HG02970 (cell line): Measurements from ENCODE around the gene CYSRT1.
A peak's percentile ranks its signal among the peaks of the same experiment; 100 is the strongest.

ENCODE experiments used
- ATAC-seq: cut with Tn5 transposase; IDR thresholded peaks from one replicate; pipeline ENCODE4 v1.9.1; 2021; ENCODE audit warnings: mild to moderate bottlenecking, moderate library complexity, moderate number of reproducible peaks; ENCODE audit not compliant: unreplicated experiment, low FRiP score

The CYSRT1 gene

DNA sequence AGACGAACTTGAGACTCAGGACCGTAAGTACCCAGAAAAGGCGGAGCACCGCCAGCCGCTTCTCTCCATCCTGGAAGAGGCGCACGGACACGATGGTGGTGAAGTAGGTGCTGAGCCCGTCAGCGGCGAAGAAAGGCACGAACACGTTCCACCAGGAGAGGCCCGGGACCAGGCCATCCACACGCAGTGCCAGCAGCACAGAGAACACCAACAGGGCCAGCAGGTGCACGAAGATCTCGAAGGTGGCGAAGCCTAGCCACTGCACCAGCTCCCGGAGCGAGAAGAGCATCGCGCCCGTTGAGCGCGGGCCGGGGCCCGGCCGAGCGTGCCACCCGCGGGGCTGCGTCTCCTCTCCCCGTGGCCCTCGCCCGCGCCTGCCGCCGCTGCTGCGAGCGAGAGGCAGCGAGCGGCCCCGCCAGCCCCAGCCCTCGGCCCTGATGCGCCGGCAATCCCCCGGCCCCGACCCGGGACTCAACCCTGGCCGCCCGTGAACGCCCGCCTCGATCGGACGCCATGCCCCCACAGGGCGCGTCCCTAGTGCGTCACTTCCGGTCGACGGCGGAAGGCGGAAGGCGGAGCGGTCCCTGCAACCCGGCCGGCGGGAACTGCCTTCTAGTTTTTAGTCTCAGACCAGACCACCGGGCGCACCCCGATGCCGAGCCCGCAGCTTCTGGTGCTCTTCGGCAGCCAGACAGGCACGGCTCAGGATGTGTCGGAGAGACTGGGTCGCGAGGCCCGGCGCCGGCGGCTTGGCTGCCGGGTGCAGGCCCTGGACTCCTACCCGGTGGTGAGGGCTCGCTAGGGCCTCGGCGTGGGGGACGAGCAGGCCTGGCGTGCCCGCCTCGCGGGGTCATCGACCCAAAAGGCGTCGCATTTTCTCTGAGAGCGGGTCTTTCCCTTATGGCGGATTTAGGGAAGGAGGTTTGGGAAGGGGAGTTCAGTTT is 19.6 kb upstream of the CYSRT1 start, which contains the start of the genes NDOR1 and TMEM203:
Gene NDOR1, plus strand, starts transcription at position 575 of the 944 bp plus-strand sequence. Its CDS starts 78 bp downstream, at position 653.
Gene TMEM203, minus strand, starts transcription at position 523 of the 944 bp plus-strand sequence. Its CDS starts 234 bp downstream, at position 289.
- peak; percentile 49 for ATAC-seq

DNA sequence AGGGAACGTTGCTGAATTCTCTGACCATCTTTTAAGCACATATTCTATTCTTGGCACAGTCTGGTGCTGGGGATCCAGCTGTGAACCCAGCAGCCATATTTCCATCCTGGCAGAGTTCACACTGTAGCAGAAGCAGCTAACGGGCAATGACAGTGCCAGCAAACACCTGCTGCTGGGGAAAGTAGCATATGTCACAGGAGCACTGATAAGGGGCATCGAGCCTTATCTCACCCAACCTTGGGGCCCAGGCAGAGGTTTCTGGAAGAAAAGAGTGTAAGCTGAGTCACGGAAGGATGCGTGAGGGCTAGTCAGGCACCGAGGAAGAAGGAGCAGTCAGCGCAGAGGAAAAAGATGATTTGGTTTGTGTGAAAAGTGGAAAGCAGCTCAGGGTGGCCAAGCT is 18.4 kb upstream of the CYSRT1 start:
- ATAC-seq, result no peak

DNA sequence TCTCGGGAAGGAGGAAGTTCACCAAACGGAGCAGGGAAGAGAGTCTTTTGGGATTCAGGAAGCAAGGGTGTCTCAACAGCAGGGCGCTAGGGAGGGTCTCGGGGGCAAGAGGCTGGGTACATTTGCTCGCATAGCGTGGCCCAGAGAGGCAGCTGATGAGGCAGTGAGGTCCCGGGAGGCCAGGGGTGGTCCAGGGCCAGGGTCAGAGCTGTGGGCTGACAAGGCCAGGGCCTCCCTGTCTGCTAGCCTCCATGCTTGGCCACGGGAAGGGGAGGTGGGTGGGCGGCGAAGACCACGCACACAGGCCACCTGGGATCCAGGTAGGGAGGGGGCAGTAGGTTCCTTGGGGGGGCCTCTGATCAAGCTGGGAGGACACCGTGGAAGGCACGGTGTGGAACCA is 13.4 kb upstream of the CYSRT1 start:
- ATAC-seq, result no peak

DNA sequence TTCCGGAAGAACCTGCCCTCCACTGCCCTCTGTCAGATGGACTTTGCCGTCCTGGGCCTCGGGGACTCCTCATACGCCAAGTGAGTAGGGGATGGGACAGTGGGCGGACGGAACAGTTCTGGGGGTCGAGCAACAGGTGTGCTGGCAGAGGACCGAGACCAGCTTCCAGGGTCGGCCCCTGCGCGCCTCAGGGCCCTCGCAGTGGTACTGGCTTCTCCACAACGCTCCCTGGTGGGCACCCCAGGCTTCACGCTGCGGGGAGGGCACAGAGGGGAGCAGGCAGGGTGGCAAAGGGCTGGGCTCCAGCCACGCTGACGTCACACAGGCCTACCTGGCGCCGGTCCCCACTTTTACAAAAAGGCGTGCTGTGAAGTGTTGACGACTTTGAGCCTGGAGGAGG is 12.5 kb upstream of the CYSRT1 start:
- ATAC-seq, result no peak

DNA sequence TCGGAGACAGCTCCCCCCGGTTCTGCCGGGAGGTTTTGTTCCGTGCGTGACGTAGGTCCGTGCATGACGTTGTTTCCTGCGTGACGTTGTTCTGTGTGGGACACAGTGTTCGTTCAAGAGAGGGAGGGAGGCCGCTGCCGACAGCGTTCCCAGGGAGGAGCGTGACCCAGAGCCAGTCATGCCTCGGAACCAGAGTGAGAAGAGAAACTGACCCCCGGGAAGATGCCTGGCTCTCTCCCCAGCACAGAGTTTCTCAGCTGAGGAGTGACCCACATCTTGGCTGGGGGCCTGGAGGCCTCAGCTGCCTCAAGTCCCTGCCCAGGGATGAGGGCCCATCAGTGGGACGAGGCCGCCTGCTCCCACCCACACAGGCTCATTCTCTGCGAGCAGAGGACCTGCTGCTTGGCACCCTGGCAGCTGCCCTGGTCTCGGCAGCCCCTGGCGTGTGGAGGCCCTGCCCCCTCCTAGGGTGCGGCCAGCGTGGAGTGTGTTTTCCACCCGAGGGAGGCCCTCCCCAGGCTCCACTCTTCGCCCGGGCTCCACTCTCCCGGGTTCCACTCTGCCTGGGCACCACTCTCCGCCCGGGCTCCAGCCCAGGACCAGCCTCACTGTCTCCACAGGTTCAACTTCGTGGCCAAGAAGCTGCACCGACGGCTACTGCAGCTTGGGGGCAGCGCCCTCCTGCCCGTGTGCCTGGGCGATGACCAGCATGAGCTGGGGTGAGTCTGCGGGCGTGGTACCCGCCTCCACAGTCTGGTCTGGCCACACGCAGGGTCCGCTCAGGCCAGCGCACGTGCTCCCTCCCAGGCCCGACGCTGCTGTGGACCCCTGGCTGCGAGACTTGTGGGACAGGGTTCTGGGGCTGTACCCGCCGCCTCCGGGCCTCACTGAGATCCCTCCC is 11.6 kb upstream of the CYSRT1 start:
- no peak for ATAC-seq

DNA sequence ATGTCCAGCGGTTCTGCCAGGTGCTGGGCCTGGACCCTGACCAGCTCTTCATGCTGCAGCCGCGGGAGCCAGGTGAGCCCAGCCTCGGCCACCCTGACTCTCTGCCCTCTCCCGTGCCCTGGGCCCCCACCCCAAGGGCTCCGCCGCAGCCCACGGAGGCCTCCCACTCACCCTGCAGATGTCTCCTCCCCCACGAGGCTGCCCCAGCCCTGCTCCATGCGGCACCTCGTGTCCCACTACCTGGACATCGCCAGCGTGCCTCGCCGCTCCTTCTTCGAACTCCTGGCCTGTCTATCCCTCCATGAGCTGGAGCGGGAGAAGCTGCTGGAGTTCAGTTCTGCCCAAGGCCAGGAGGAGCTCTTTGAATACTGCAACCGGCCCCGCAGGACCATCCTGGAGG is 10.4 kb upstream of the CYSRT1 start:
- ATAC-seq, result no peak

DNA sequence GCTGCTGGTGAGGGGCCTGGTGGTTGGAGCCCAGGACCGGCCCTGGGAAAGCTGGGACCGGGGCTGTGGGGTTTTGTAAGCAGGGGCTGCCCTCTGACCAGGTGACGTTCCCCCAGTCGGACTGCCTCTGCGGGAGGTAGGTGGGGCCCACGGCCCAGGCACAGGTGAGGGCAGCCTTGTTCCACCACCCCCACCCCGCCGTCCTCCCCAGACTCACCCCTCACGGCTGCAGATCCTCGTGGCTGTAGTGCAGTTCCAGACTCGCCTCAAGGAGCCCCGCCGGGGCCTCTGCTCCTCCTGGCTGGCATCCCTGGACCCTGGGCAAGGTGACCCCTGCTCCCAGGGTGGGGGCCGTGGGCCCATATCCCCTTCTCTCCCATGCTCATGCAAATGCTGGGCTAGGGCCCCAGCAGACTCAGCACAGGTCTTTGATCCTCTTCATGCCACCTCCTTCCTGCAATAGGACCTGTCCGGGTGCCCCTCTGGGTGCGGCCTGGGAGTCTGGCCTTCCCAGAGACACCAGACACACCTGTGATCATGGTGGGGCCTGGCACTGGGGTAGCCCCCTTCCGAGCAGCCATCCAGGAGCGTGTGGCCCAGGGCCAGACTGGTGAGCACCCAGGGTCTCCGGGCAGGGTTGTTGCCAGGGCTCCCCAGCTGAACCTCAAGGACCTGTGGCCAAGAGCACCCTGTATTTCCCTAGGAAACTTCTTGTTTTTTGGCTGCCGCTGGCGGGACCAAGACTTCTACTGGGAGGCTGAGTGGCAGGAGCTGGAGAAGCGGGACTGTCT is 9.6 kb upstream of the CYSRT1 start:
- no peak for ATAC-seq

DNA sequence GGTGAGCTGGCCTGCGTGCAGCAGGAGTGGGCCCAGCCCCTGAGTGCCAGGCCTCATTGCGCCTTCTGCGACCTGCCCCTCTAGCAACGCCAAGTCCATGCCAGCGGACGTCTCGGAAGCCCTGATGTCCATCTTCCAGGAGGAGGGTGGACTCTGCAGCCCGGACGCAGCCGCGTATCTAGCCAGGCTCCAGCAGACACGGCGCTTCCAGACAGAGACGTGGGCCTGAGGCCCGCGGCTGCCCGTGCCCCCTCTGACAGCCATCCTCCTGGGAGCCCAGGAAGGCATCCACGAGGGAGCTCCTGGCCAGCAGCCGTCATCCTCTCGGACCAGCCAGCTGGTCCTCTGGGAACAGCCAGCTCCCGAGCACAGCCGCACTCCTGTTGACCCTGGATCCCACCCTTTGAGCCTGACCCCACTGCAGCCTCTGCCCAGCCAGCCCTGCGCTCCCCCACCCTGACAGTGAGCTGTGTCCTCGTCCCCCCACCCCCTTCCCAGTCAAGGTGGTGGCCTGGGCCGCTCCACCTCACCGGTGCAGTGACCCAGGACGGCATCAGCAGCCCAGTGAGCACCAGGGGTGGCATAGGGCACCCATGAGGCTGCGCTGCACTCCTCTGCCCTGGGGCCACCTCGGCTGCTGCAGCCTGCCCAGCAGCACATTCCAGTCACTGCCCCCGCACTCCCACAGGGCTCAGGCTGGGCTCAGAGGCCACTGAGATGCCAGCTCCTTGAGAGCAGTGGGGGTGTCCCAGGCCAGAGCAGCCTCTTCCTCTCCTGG is 8.6 kb upstream of the CYSRT1 start:
- no peak for ATAC-seq

DNA sequence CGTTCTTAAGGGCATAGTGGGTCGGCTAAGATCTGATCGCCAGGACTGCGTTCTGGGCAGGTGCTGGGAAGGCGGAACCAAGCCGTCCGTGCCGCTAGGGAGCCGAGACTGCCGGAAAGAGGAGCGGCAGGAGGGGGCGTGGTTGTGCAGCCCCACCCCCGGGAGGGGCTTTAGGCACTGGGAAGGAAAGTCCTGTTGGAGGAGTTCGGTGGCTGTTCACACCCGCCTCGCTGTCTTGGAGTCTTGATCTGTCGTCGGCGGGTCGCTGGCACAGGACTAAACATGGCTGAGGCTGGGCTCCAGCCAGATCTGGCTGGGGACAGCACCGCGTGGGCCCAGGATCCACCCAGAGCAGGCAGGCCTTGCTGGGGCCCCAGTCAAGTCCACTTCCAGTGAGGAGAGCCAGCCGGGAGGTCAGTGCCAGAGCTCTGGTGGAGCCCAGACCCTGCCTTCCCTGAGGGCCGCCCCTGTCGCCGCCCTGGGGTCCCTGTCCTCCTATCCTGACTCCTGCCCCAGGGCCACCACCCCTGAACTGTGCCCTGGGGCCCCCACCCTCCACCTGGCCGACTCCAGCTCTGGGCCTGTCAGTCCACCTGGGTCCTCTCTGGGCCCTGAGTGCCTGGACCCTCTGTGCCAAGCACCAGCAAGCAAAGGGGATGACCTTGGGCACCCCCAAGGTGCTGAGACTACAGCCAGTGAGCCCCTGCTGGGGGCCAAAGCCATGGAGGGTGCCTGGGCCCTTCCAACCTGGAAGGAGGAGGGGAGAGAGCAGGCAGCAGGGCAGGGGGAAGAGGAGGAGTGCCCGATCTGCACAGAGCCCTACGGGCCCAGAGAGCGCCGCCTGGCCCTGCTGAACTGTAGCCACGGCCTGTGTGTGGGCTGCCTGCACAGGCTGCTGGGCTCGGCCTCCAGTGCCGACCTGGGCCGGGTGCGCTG is 7.4 kb upstream of the CYSRT1 start:
- ATAC-seq, result no peak

DNA sequence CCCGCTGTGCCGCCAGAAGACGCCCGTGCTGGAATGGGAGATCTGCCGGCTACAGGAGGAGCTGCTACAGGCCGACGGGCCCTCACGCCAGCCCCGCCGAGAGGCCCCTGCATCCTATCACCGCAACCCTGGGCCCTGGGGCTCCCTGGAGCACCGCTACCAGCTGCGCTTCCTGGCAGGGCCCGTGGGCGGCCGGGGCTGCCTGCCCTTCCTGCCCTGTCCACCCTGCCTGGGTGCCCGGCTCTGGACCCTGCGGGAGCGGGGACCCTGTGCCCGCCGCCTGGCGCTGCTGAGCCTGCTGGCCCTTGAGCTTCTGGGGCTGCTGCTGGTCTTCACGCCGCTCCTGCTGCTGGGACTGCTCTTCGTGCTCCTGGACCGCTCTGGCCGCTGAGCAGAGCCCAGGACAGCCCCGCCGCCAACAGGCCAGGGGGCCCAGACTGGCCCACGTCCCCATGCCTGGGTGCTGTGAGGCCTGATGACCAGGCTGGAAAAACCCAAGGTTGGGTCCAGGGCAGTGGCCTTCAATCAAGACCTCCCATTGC is 6.7 kb upstream of the CYSRT1 start:
- no peak for ATAC-seq

DNA sequence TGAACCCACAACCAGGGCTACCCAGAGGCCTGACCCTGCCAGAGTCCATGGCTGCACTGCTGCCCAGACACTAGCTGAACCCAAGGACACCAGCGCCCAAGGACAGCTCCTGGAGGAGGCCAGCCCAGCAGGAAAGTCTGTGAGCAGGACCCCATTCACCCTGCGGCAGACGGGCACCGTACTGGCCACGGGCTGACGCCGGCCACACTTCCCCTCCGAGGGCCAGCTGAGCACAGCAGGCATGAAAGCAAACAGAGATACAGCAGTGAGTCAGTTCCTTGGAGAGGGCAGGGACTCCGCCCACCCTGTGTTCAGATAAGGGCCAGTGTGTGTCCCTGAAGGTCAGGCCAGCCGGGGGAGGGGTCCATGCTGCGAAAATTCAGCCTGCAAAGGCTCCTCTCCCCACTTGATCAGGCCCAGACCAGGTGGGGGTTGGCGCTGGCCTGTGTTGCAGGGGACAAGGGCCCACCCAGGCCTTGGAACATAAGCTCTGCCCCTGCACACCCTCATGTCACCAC is 6.2 kb upstream of the CYSRT1 start:
- ATAC-seq, result no peak

DNA sequence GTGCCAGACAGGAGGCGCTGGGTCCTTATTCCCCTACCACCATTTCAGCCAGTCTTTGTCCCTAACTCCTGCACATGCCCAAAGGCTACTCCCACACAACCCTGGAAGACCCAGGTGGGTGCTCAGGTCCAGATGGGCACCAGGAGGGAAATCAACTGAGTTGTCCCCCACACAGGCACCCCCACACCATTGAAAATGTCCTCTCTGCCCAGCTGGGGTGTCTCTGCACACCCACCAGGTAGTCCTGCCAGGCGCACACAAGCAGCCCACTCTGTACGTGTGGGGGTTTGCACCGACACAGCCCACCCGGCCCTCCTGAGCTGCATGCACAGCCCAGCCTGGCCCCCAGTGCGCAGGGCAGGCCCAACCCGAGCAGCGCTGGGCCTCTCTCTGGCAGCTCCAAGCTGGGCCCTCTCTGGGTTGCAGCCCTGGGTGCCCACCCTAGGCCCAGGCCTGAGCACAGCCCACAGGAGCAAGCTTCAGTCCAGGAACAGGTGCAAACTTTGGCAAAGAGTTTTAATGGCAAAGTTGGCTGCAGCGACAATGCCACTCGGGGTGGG is 5.1 kb upstream of the CYSRT1 start:
- no peak for ATAC-seq

DNA sequence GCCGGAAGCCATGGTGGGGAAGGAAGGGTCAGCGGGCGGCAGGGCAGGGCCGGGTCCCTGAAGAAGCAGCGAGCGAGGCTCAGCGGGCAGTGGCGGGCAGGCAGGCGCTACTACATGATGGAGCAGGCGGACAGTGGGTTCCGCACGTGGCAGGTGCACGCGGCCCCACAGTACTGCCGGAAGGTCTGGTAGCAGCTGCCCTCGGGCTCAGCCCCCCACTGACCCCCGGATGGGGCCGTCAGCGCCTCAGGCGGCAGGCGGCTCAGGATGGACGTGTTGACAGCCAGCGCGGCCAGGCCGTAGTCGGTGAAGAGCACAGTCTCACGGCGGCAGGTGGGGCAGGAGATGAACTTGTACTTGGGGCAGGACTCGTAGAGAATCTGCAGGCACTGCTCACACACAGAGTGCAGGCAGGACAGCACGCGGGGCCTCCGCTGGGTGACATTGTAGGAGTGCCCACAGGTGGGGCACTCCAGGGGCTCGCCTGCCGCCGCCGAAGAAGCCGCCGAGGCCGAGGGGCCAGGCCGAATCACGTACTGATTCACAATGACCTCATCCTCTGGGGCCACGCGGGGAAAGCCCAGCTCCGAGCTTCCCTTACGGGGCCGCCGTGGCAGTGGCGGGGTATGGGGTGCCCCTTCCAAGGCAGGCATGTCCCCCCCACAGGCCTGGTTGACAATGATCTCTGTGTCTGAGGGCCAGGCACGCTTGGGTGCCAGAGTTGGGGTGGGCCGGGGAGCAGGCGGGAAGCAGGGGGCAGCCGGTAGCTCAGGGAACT is 4.5 kb upstream of the CYSRT1 start:
- no peak for ATAC-seq

DNA sequence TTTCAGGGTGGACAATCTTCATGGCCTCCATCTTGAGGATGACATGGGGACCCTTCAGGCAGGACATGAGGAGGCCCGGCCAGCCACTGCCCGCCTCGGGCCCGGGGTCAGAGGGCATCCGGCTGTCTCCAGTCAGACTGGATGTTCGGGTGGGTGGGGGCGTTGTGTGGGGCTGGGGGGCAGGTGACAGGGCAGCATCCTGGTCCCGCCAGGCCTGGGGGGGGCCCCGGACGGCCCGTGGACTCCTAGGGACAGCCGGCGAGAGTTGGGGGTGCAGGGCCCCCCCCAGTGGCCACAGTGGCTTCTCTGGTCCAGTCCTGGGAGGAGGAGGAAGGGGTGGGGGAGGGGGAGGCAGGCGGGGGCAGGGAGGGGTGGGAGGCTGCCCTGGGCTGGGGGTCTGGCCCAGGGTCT is 3.9 kb upstream of the CYSRT1 start:
- ATAC-seq, result no peak

DNA sequence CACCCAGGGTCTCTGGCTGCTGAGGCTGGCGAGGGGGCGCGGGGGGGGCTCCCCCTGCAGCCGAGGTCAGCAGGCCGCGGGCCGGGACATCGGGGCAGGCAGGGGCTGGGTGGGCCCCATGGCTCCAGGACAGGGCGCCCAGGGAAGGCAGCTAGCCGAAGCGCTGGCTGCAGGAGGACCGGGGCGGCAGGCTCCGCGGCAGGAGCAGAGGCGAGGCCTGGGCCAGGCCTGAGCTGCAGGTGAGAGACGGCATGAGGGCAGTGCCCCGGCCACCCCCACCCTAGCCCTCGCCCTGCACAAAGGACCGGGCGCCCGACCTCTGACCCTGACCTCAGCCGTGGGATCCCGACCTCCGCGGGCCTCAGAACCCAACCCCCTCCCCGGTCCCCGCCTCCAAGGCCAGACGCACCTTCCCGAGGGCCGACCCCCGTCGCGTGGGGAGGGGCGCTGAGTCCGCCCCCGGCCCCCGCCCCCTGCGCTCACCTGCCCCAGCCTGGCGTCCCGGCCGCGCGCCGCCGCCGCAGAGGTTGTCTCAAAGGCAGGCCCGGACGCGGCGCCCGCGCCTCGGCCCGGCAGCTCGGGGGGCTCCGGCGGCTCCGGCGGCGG is 3.4 kb upstream of the CYSRT1 start:
- no peak for ATAC-seq
